HG03439 (cell line): ENCODE results near the gene SCARB1.

Experiments
- ATAC-seq: cut with Tn5 transposase; IDR thresholded peaks from one replicate; pipeline ENCODE4 v1.9.1; 2021; ENCODE audit warnings: mild to moderate bottlenecking, moderate library complexity; ENCODE audit not compliant: unreplicated experiment

Gene SCARB1

GRCh38 chr12:124804011-124804621 is 59.5 kb downstream of the SCARB1 start:
- ATAC-seq, result no peak

- ATAC-seq, result no peak
Observed at GRCh38 chr12:124802361-124802760, 61.3 kb downstream of the SCARB1 start.

GRCh38 chr12:124800506-124800905 is 63.2 kb downstream of the SCARB1 start:
- no peak for ATAC-seq

- ATAC-seq, result no peak
Observed at GRCh38 chr12:124797321-124797720, 66.3 kb downstream of the SCARB1 start.

- ATAC-seq, result no peak
Observed at GRCh38 chr12:124796303-124796960, 67.2 kb downstream of the SCARB1 start.

- no peak for ATAC-seq
Observed at GRCh38 chr12:124795081-124795948, 68.3 kb downstream of the SCARB1 start.

GRCh38 chr12:124792961-124793441 is 70.7 kb downstream of the SCARB1 start:
- ATAC-seq, result no peak

- no peak for ATAC-seq
Observed at GRCh38 chr12:124792156-124792555, 71.5 kb downstream of the SCARB1 start.

GRCh38 chr12:124790650-124791400 is 72.8 kb downstream of the SCARB1 start:
- no peak for ATAC-seq

- no peak for ATAC-seq
Observed at GRCh38 chr12:124788936-124789555, 74.6 kb downstream of the SCARB1 start.

GRCh38 chr12:124786061-124786964 is 77.4 kb downstream of the SCARB1 start:
- ATAC-seq, result no peak

GRCh38 chr12:124784871-124785572 is 78.6 kb downstream of the SCARB1 start:
- no peak for ATAC-seq

GRCh38 chr12:124783087-124783486 is 80.6 kb downstream of the SCARB1 start:
- no peak for ATAC-seq

GRCh38 chr12:124782132-124782531 is 81.5 kb downstream of the SCARB1 start:
- ATAC-seq, result no peak

GRCh38 chr12:124780752-124781685 is 82.6 kb downstream of the SCARB1 start:
- ATAC-seq, result no peak

GRCh38 chr12:124780336-124780735 is 83.3 kb downstream of the SCARB1 start:
- no peak for ATAC-seq
